SK-N-SH (cell line): Measurements from ENCODE around the gene BBLN. TPM values are rescaled to one million over a fixed set of nuclear protein-coding genes. Genes with fewer than 3 reads are reported as not detected.
A peak's percentile ranks its signal among the peaks of the same experiment; 100 is the strongest.

Experiments used
- CTCF ChIA-PET: fragments of 300-600, 350-600 bp; formaldehyde crosslinking; extraction: SDS; loops from one replicate; lab custom pipeline; 2021; lab: Yijun Ruan, JAX
- POLR2A ChIA-PET: fragments of 350-600 bp; sonication (Branson Sonifier 250); formaldehyde crosslinking; extraction: SDS; loops from one replicate; lab custom pipeline; 2020; ENCODE audit warnings: antibody characterized with exemption, inconsistent platforms; lab: Yijun Ruan, JAX
- DNase-seq: peaks from one replicate; pipeline ENCODE4 v3.0.0; 2012
- H2AFZ ChIP-seq: fragments of 200-600 bp; sonication (generic); 2 replicates; pipeline ENCODE4 v1.8.1; 2016; ENCODE audit warnings: antibody characterized with exemption, mild to moderate bottlenecking, low read depth
- H3F3A ChIP-seq: fragments of 200-600 bp; sonication (generic); replicated peaks from 2 replicates; pipeline ENCODE3; 2016; ENCODE audit warnings: antibody characterized with exemption, mild to moderate bottlenecking; ENCODE audit not compliant: insufficient read depth
- H3K27ac ChIP-seq, 2 experiments: fragments of 200-500 bp in 1 of 2; fragments of 200-600 bp in 1 of 2; sonication (Bioruptor generic) in 1 of 2; sonication (generic), shearing (Covaris generic) in 1 of 2; 2 replicates each; pipeline versions ENCODE4 v1.5.1 to v1.6.1; 2014 to 2016; ENCODE audit warnings: low read depth in 2 of 2, inconsistent platforms in 1 of 2, low read length in 1 of 2, mild to moderate bottlenecking in 1 of 2, mixed read lengths in 1 of 2
- H3K27me3 ChIP-seq: fragments of 200-600 bp; sonication (generic), shearing (Covaris generic); 2 replicates; pipeline ENCODE4 v1.6.1; 2016; ENCODE audit warnings: mixed run types; ENCODE audit not compliant: insufficient read depth
- H3K36me3 ChIP-seq, 2 experiments: fragments of 200-500 bp in 1 of 2; fragments of 200-600 bp in 1 of 2; sonication (Bioruptor generic) in 1 of 2; sonication (generic) in 1 of 2; replicated peaks in 1 of 2; 2 replicates each; pipeline versions ENCODE3 to v1.5.1; 2014 to 2016; ENCODE audit warnings: low read length in 1 of 2, mild to moderate bottlenecking in 1 of 2; ENCODE audit not compliant: insufficient read depth in 2 of 2, control insufficient read depth in 1 of 2
- H3K4me1 ChIP-seq, 2 experiments: fragments of 200-500 bp in 1 of 2; fragments of 200-600 bp in 1 of 2; sonication (Bioruptor generic) in 1 of 2; sonication (generic), shearing (Covaris generic) in 1 of 2; 2 replicates each; pipeline versions ENCODE4 v1.5.1 to v1.6.1; 2014 to 2016; ENCODE audit warnings: low read depth in 1 of 2, low read length in 1 of 2, mixed run types in 1 of 2; ENCODE audit not compliant: insufficient read depth in 2 of 2, control insufficient read depth in 1 of 2
- H3K4me2 ChIP-seq: fragments of 200-600 bp; sonication (generic), shearing (Covaris generic); 2 replicates; pipeline ENCODE4 v1.6.1; 2017; ENCODE audit warnings: mixed run types
- H3K4me3 ChIP-seq, 2 experiments: fragments of 200-500 bp in 1 of 2; fragments of 200-600 bp in 1 of 2; sonication (Bioruptor generic) in 1 of 2; sonication (generic), shearing (Covaris generic) in 1 of 2; 2 replicates each; pipeline versions ENCODE4 v1.5.1 to v1.8.1; 2014 to 2016; ENCODE audit warnings: low read depth in 2 of 2, inconsistent platforms in 1 of 2, low read length in 1 of 2, mild to moderate bottlenecking in 1 of 2, mixed read lengths in 1 of 2, moderate library complexity in 1 of 2
- H3K79me2 ChIP-seq: fragments of 200-600 bp; sonication (generic); 2 replicates; pipeline ENCODE4 v1.8.1; 2017; ENCODE audit warnings: mild to moderate bottlenecking; ENCODE audit not compliant: insufficient read depth
- H3K9ac ChIP-seq: fragments of 200-600 bp; sonication (generic); 2 replicates; pipeline ENCODE4 v1.6.1; 2017; ENCODE audit warnings: mixed run types
- H3K9me2 ChIP-seq: fragments of 200-600 bp; sonication (generic); 2 replicates; pipeline ENCODE4 v1.6.1; 2017; ENCODE audit warnings: mixed run types
- H3K9me3 ChIP-seq: fragments of 200-600 bp; sonication (generic); 2 replicates; pipeline ENCODE4 v1.6.1; 2017; ENCODE audit warnings: mixed run types, mild to moderate bottlenecking, moderate library complexity
- H4K20me1 ChIP-seq: fragments of 200-600 bp; sonication (generic); 2 replicates; pipeline ENCODE4 v1.6.1; 2017; ENCODE audit warnings: mild to moderate bottlenecking, mixed run types; ENCODE audit not compliant: insufficient read depth
- CHD2 ChIP-seq: fragments of 150-350 bp; IDR thresholded peaks from 2 replicates; pipeline ENCODE4 v1.6.1; 2018; ENCODE audit warnings: low read length; ENCODE audit not compliant: partially characterized antibody
- ELF1 ChIP-seq: IDR thresholded peaks from 2 replicates; pipeline ENCODE4 v1.4.0; 2012
- EP300 ChIP-seq, 2 experiments: IDR thresholded peaks; 2 replicates each; pipeline versions ENCODE4 v1.4.0 to v1.6.1; 2012; ENCODE audit warnings: borderline replicate concordance in 1 of 2, low read depth in 1 of 2, low read length in 1 of 2
- EZH2phosphoT487 ChIP-seq: fragments of 200-600 bp; sonication (generic); IDR thresholded peaks from 2 replicates; pipeline ENCODE4 v1.6.1; 2017; ENCODE audit warnings: low read depth, mixed run types, mild to moderate bottlenecking, antibody characterized with exemption, moderate library complexity, borderline replicate concordance
- FOXJ3 ChIP-seq: sonication (generic); formaldehyde crosslinking; IDR thresholded peaks from 2 replicates; pipeline ENCODE4 v1.5.1; 2020; ENCODE audit warnings: mild to moderate bottlenecking, missing genetic modification reagents
- FOXM1 ChIP-seq: IDR thresholded peaks from 2 replicates; pipeline ENCODE4 v1.4.0; 2012; ENCODE audit warnings: low read depth, mild to moderate bottlenecking
- GABPA ChIP-seq: IDR thresholded peaks from 2 replicates; pipeline ENCODE4 v1.4.0; 2012; ENCODE audit warnings: low read depth, mild to moderate bottlenecking
- GATA2 ChIP-seq: sonication (generic); formaldehyde crosslinking; IDR thresholded peaks from 2 replicates; pipeline ENCODE4 v1.5.0; 2020; ENCODE audit warnings: mild to moderate bottlenecking, missing genetic modification reagents
- IRF3 ChIP-seq: fragments of 150-350 bp; IDR thresholded peaks from 2 replicates; pipeline ENCODE4 v1.6.1; 2016; ENCODE audit warnings: mild to moderate bottlenecking, low read depth, low read length
- MXI1 ChIP-seq: IDR thresholded peaks from 2 replicates; pipeline ENCODE4 v1.6.1; 2012; ENCODE audit warnings: mild to moderate bottlenecking, low read depth, low read length, improper control_type of control experiment
- NFIC ChIP-seq: IDR thresholded peaks from 2 replicates; pipeline ENCODE4 v1.4.0; 2012; ENCODE audit warnings: borderline replicate concordance
- NRF1 ChIP-seq: IDR thresholded peaks from 2 replicates; pipeline ENCODE4 v1.6.1; 2012; ENCODE audit warnings: low read depth, mild to moderate bottlenecking, low read length
- PBX3 ChIP-seq: IDR thresholded peaks from 2 replicates; pipeline ENCODE4; 2012
- POLR2AphosphoS5 ChIP-seq: IDR thresholded peaks from 2 replicates; pipeline ENCODE4 v1.6.1; 2012; ENCODE audit warnings: low read depth, low read length
- RAD21 ChIP-seq: IDR thresholded peaks from 2 replicates; pipeline ENCODE4 v1.6.1; 2012; ENCODE audit warnings: mild to moderate bottlenecking, low read length
- RCOR1 ChIP-seq: fragments of 150-350 bp; IDR thresholded peaks from 2 replicates; pipeline ENCODE4 v1.6.1; 2017; ENCODE audit warnings: antibody characterized with exemption, low read length
- REST ChIP-seq: IDR thresholded peaks from 2 replicates; pipeline ENCODE4 v1.6.1; 2012; ENCODE audit warnings: mild to moderate bottlenecking, low read depth, low read length, moderate library complexity
- RFX5 ChIP-seq: IDR thresholded peaks from 2 replicates; pipeline ENCODE4 v1.6.1; 2012; ENCODE audit warnings: mild to moderate bottlenecking, improper control_type of control experiment, low read length
- RXRA ChIP-seq: IDR thresholded peaks from 2 replicates; pipeline ENCODE4 v1.4.0; 2012; ENCODE audit warnings: low read depth, mild to moderate bottlenecking, borderline replicate concordance
- SMC3 ChIP-seq: IDR thresholded peaks from 2 replicates; pipeline ENCODE4 v1.6.1; 2012; ENCODE audit warnings: low read depth, low read length, improper control_type of control experiment
- TAF1 ChIP-seq: IDR thresholded peaks from 2 replicates; pipeline ENCODE4 v1.6.1; 2012; ENCODE audit warnings: low read depth, mild to moderate bottlenecking, low read length, moderate library complexity, borderline replicate concordance
- TEAD4 ChIP-seq: IDR thresholded peaks from 2 replicates; pipeline ENCODE4 v1.4.0; 2012; ENCODE audit warnings: mild to moderate bottlenecking, borderline replicate concordance; ENCODE audit not compliant: insufficient read depth
- WGBS: methylation state at CpG from one replicate; pipeline ENCODE4 v1.1.6; 2017; ENCODE audit warnings: low lambda C conversion rate; 5-methylcytosine and 5-hydroxymethylcytosine counted together
- polyA plus RNA-seq, 3 experiments: library from polyadenylated mRNA; depleted of rRNA; stranded (reverse); fragments of >200 nt; gene quantifications; 2 replicates each; pipeline ENCODE4 v1.2.3, GENCODE V29; 2012
- TF ChIP-seq, protein P1 (sequence below): IDR thresholded peaks from 2 replicates; pipeline ENCODE4 v1.4.0; 2012; ENCODE audit warnings: low read depth
- TF ChIP-seq, protein P2 (sequence below): fragments of 150-350 bp; IDR thresholded peaks from 2 replicates; pipeline ENCODE4 v1.6.1; 2017; ENCODE audit warnings: antibody characterized with exemption, low read length, low read depth, borderline replicate concordance

BBLN gene
- polyA plus RNA-seq, 1 of the 3 experiments (the other 2 are of a cell fraction): 109 TPM

GRCh38 chr9:128202648-128203023 is 42.6 kb downstream of the BBLN start (continued):
- TF ChIP-seq IRF3 (no peak), RCOR1 (no peak), RFX5 (no peak)

- Histone ChIP-seq H3K4me3 (peak within 1 kb of the TSS; percentile 64 to 76), H3K9ac (peak within 1 kb of the TSS; percentile 72), H2AFZ (peak within 1 kb of the TSS; percentile 67), H3K27me3 (no peaks in the 10 kb centered on the region), H3K79me2 (peaks cover 24% of the 10 kb centered on the region), H3K4me1 (peaks cover 0 to 20% of the 10 kb centered on the region in 2 experiments; a peak in 1 of 4 replicates), H4K20me1 (no peaks in the 10 kb centered on the region), H3K9me2 (no peaks in the 10 kb centered on the region), H3K27ac (peak within 1 kb of the TSS; percentile 48 to 84; a peak in 3 of 4 replicates), H3K4me2 (peak within 1 kb of the TSS; percentile 90), H3K36me3 (no peaks in the 10 kb centered on the region), H3F3A (peaks cover 16% of the 10 kb centered on the region), H3K9me3 (no peaks in the 10 kb centered on the region)
- DNase-seq: peak; percentile 99
- 2% methylated on average over 31 of the region's 72 CpGs for WGBS
- ChIA-PET POLR2A (interaction anchor here (1.0 kb wide), 2 partner anchors 10 to 42 kb away, joined by 3 to 4 read pairs; no protein-coding TSS in a partner anchor), CTCF (interaction anchor here (0.6 to 2.7 kb wide), 13 partner anchors 8 to 202 kb away, joined by 3 to 10 read pairs (median 5); no protein-coding TSS in a partner anchor)
- peak; percentile 41; the same call in 1 of the 2 replicates for TF ChIP-seq MXI1
- TF ChIP-seq POLR2AphosphoS5: 0 out of 2 replicates have a peak, but pooled peaks have one; percentile 18
- no peak for TF ChIP-seq NFIC
- TF ChIP-seq CHD2: peak; percentile 49
- no peak for TF ChIP-seq REST
- TF ChIP-seq ELF1: no peak
- TF ChIP-seq, protein P1, sequence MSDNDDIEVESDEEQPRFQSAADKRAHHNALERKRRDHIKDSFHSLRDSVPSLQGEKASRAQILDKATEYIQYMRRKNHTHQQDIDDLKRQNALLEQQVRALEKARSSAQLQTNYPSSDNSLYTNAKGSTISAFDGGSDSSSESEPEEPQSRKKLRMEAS: no peak; the same call in 1 of the 2 replicates
- TF ChIP-seq PBX3: no peak
- peak; percentile 20; the same call in 1 of the 2 replicates for TF ChIP-seq RAD21
- no peak for TF ChIP-seq FOXJ3
- TF ChIP-seq EP300 (IDR thresholded peaks at IDR 0.05; ENCODE audit: borderline replicate concordance in 1 of 2, low read depth in 1 of 2, low read length in 1 of 2): no peak
- TF ChIP-seq, protein P2, sequence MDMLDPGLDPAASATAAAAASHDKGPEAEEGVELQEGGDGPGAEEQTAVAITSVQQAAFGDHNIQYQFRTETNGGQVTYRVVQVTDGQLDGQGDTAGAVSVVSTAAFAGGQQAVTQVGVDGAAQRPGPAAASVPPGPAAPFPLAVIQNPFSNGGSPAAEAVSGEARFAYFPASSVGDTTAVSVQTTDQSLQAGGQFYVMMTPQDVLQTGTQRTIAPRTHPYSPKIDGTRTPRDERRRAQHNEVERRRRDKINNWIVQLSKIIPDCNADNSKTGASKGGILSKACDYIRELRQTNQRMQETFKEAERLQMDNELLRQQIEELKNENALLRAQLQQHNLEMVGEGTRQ: no peak
- 0 out of 2 replicates have a peak, but pooled peaks have one; percentile 42 for TF ChIP-seq TAF1
- TF ChIP-seq SMC3: peak; percentile 39; the same call in 1 of the 2 replicates
- TF ChIP-seq FOXM1: no peak
- no peak for TF ChIP-seq RCOR1
- TF ChIP-seq GABPA: no peak
- TF ChIP-seq NRF1: peak; percentile 86
- TF ChIP-seq GATA2 (CRISPR knock-in tag): no peak
- TF ChIP-seq TEAD4: no peak
- no peak for TF ChIP-seq EZH2phosphoT487
- TF ChIP-seq RXRA: no peak
Measured at GRCh38 chr9:128203024-128203706, 43.1 kb downstream of the BBLN start, which contains the start of gene DNM1. DNM1 (plus strand) TSS chr9:128203379; CDS start chr9:128203471, 92 bp downstream.
